CD14-positive monocyte (primary cell): ENCODE results near the gene LRIF1. TPM values are rescaled to one million over a fixed set of nuclear protein-coding genes. Genes with fewer than 3 reads are reported as not detected.

Experiments
- DNase-seq, 3 donors: peaks; one replicate each; pipeline ENCODE4 v3.0.0-alpha.2; 2011 to 2022
- H2AFZ ChIP-seq: 2 replicates; pipeline ENCODE4 v1.6.0; 2012; ENCODE audit warnings: mild to moderate bottlenecking, low read depth, low read length, inconsistent platforms; ENCODE audit not compliant: insufficient read depth, poor library complexity, severe bottlenecking
- H3K27ac ChIP-seq, 2 donors: 1 replicate in 1 of 2; 2 replicates in 1 of 2; pipeline ENCODE4 v1.5.1; 2012 to 2013; ENCODE audit warnings: low read length in 2 of 2, control low read depth in 1 of 2, inconsistent platforms in 1 of 2, low read depth in 1 of 2, mild to moderate bottlenecking in 1 of 2
- H3K27me3 ChIP-seq, 2 donors: one replicate each; pipeline versions ENCODE4 v1.6.0 to v1.6.1; 2011 to 2013; ENCODE audit warnings: low read length in 2 of 2; ENCODE audit not compliant: control insufficient read depth in 2 of 2, insufficient read depth in 2 of 2
- H3K36me3 ChIP-seq, 2 donors: replicated peaks in 1 of 2; 1 replicate in 1 of 2; 2 replicates in 1 of 2; pipeline versions ENCODE4 v1.5.1 to v1.6.1; 2012 to 2013; ENCODE audit warnings: low read length in 2 of 2, control low read depth in 1 of 2, inconsistent platforms in 1 of 2, mild to moderate bottlenecking in 1 of 2; ENCODE audit not compliant: insufficient read depth in 2 of 2, control insufficient read depth in 1 of 2
- H3K4me1 ChIP-seq, 2 donors: 1 replicate in 1 of 2; 2 replicates in 1 of 2; pipeline versions ENCODE4 v1.5.1 to v1.6.1; 2012 to 2013; ENCODE audit warnings: low read length in 2 of 2, control low read depth in 1 of 2, inconsistent platforms in 1 of 2, mild to moderate bottlenecking in 1 of 2, moderate library complexity in 1 of 2; ENCODE audit not compliant: insufficient read depth in 2 of 2, control insufficient read depth in 1 of 2
- H3K4me2 ChIP-seq: replicated peaks from 2 replicates; pipeline ENCODE3; 2012; ENCODE audit warnings: low read length, moderate library complexity, mild to moderate bottlenecking; ENCODE audit not compliant: poor library complexity, severe bottlenecking; ENCODE audit errors: extremely low read depth
- H3K4me3 ChIP-seq, 3 experiments: fragments of 200-600 bp in 1 of 3; sonication (generic) in 1 of 3; replicated peaks in 1 of 3; 1 replicate in 2 of 3; 2 replicates in 1 of 3; pipeline ENCODE4 v1.5.1; 2011 to 2013; ENCODE audit warnings: low read length in 3 of 3, mild to moderate bottlenecking in 3 of 3, control low read depth in 2 of 3, low read depth in 2 of 3, inconsistent platforms in 1 of 3, moderate library complexity in 1 of 3
- H3K79me2 ChIP-seq: 2 replicates; pipeline ENCODE4 v1.6.0; 2012; ENCODE audit warnings: mild to moderate bottlenecking, control low read depth, inconsistent platforms, low read length, moderate library complexity; ENCODE audit not compliant: insufficient read depth
- H3K9ac ChIP-seq: 2 replicates; pipeline ENCODE4 v1.6.0; 2017; ENCODE audit warnings: low read length, mild to moderate bottlenecking; ENCODE audit not compliant: insufficient read depth, poor library complexity, severe bottlenecking
- H3K9me3 ChIP-seq, 2 donors: replicated peaks in 1 of 2; 1 replicate in 1 of 2; 2 replicates in 1 of 2; pipeline versions ENCODE4 v1.5.1 to v1.6.1; 2012 to 2013; ENCODE audit warnings: low read length in 2 of 2, control low read depth in 1 of 2; ENCODE audit not compliant: control insufficient read depth in 1 of 2, insufficient read depth in 1 of 2
- H4K20me1 ChIP-seq: 2 replicates; pipeline ENCODE4 v1.6.0; 2012; ENCODE audit warnings: mild to moderate bottlenecking, low read length, control low read depth, moderate library complexity; ENCODE audit not compliant: insufficient read depth
- H3K27ac Mint-ChIP-seq, 7 donors: one replicate each; pipeline ENCODE4 v1.8.0; 2020; ENCODE audit warnings: mild to moderate bottlenecking in 7 of 7, mixed read lengths in 7 of 7, moderate library complexity in 6 of 7, inconsistent platforms in 2 of 7
- H3K27me3 Mint-ChIP-seq, 3 donors: one replicate each; pipeline ENCODE4 v1.8.0; 2021 to 2022; ENCODE audit warnings: low read depth in 3 of 3, mild to moderate bottlenecking in 3 of 3, mixed read lengths in 3 of 3, moderate library complexity in 3 of 3, inconsistent platforms in 1 of 3
- H3K36me3 Mint-ChIP-seq, 2 donors: one replicate each; pipeline ENCODE4 v1.8.0; 2020; ENCODE audit warnings: mixed read lengths in 2 of 2, inconsistent platforms in 1 of 2, mild to moderate bottlenecking in 1 of 2
- H3K4me1 Mint-ChIP-seq: one replicate; pipeline ENCODE4 v1.8.0; 2020; ENCODE audit warnings: mild to moderate bottlenecking, mixed read lengths
- H3K4me3 Mint-ChIP-seq, 2 donors: one replicate each; pipeline ENCODE4 v1.8.0; 2020; ENCODE audit warnings: mild to moderate bottlenecking in 2 of 2, mixed read lengths in 2 of 2, moderate library complexity in 1 of 2
- H3K9me3 Mint-ChIP-seq, 7 donors: one replicate each; pipeline ENCODE4 v1.8.0; 2020 to 2022; ENCODE audit warnings: mixed read lengths in 7 of 7, mild to moderate bottlenecking in 6 of 7, moderate library complexity in 6 of 7, inconsistent platforms in 2 of 7
- CTCF ChIP-seq: fragments of 200-600 bp; IDR thresholded peaks from one replicate; pipeline ENCODE4 v1.8.0; 2022; ENCODE audit warnings: antibody characterized with exemption, mild to moderate bottlenecking
- WGBS: methylation state at CpG from one replicate; pipeline ENCODE4 v1.1.5; 2013; ENCODE audit warnings: missing lambda C conversion rate; ENCODE audit not compliant: insufficient coverage; 5-methylcytosine and 5-hydroxymethylcytosine counted together
- intact Hi-C, 2 donors: fragments of 100-400 bp; cut with micrococcal nuclease; formaldehyde crosslinking; loops; one replicate each; pipeline versions ENCODE4 v1.15.0 to v1.15.1; 2023
- polyA plus RNA-seq, 3 donors: library from polyadenylated mRNA; depleted of rRNA in 1 of 3; unstranded in 2 of 3; stranded (reverse) in 1 of 3; fragments of 300-500 nt in 2 of 3; fragments of >200 nt in 1 of 3; fragmentation: Illumina TruSeq in 2 of 3; gene quantifications; 1 replicate in 2 of 3; 2 replicates in 1 of 3; pipeline ENCODE4 v1.2.3, GENCODE V29; 2012 to 2021

The LRIF1 gene
- polyA plus RNA-seq, 3 donors, result 1.8 to 8.2 (median 4.0) TPM

- H3K27ac ChIP-seq, result no peak overlapping the region
- DNase-seq, result no peak
- H3K36me3 Mint-ChIP-seq, result peaks cover 0 to 3% of the 10 kb centered on the region in 2 donors
- intact Hi-C loops, result no loop called here
- no CpG with 5 or more reads among the region's 2 CpGs for WGBS
- H3K4me3 Mint-ChIP-seq, result no peak overlapping the region
- H3K4me2 ChIP-seq, result no peak overlapping the region
- peaks cover 3 to 22% (median 4%) of the 10 kb centered on the region in 7 donors for H3K9me3 Mint-ChIP-seq
- no peak for TF ChIP-seq CTCF
- H3K4me1 ChIP-seq, result no peaks in the 10 kb centered on the region
- H3K79me2 ChIP-seq, result no peaks in the 10 kb centered on the region
- no peak overlapping the region for H3K4me3 ChIP-seq
- H3K27me3 ChIP-seq, result no peaks in the 10 kb centered on the region
- H3K4me1 Mint-ChIP-seq, result peaks cover 8% of the 10 kb centered on the region
- H3K36me3 ChIP-seq, result no peaks in the 10 kb centered on the region
- no peak overlapping the region for H2AFZ ChIP-seq
- no peak overlapping the region for H3K9ac ChIP-seq
- H3K9me3 ChIP-seq, result no peaks in the 10 kb centered on the region
- no peaks in the 10 kb centered on the region for H4K20me1 ChIP-seq
- peaks cover 0 to 2% (median 0%) of the 10 kb centered on the region in 3 donors for H3K27me3 Mint-ChIP-seq
- H3K27ac Mint-ChIP-seq, result no peak overlapping the region
Observed at GRCh38 chr1:110927484-110928075, 36.1 kb downstream of the LRIF1 start.

DNA sequence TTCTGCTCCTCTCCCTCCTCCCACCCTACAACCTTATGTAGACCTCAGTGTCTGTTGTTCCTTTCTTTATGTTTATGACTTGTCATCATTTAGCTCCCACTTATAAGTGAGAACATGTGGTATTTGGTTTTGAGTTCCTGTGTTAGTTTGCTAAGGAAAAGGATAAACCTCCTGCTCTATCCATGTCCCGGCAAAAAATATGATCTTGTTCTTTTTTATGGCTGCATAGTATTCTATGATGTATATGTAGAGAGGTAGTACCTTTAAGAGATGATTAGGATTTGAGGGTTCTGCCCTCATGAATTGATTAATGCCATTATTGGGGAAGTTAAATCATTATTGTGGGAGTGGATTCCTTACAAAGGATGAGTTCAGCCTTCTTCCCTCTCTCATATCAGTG is 41.8 kb downstream of the LRIF1 start:
- Histone ChIP-seq H3K9me3 (no peaks in the 10 kb centered on the region), H3K4me2 (no peak overlapping the region), H4K20me1 (no peaks in the 10 kb centered on the region), H3K4me3 (no peak overlapping the region), H2AFZ (no peak overlapping the region), H3K27me3 (no peaks in the 10 kb centered on the region), H3K4me1 (peaks cover 3% of the 10 kb centered on the region in 2 donors), H3K9ac (no peak overlapping the region), H3K79me2 (no peaks in the 10 kb centered on the region), H3K36me3 (no peaks in the 10 kb centered on the region), H3K27ac (no peak overlapping the region)
- no peak overlapping the region for H3K4me3 Mint-ChIP-seq
- WGBS, result 100% methylated on average over 1 of the region's 1 CpG
- H3K4me1 Mint-ChIP-seq, result peaks cover 3% of the 10 kb centered on the region
- H3K9me3 Mint-ChIP-seq, result peaks cover 2 to 9% (median 3%) of the 10 kb centered on the region in 7 donors
- intact Hi-C loops, result no loop called here
- no peak overlapping the region for H3K27ac Mint-ChIP-seq
- peaks cover 0 to 2% of the 10 kb centered on the region in 2 donors for H3K36me3 Mint-ChIP-seq
- no peak for DNase-seq
- TF ChIP-seq CTCF, result no peak
- H3K27me3 Mint-ChIP-seq, result peaks cover 0 to 3% (median 0%) of the 10 kb centered on the region in 3 donors
